T47D (cell line): ENCODE data around the gene UBAP1.
"Not testable (repeated sequence)": the region's sequence is repeated elsewhere in the genome, so short reads cannot be mapped to it uniquely, and the experiment has no call there.

Experiments
- DNase-seq, 2 experiments: peaks; one replicate each; pipeline versions ENCODE4 v3.0.0 to v3.0.0-alpha.2; 2011 to 2012; ENCODE audit warnings: low read depth in 1 of 2, low spot score in 1 of 2
- JUND ChIP-seq: IDR thresholded peaks from 2 replicates; pipeline ENCODE4 v1.6.1; 2012; ENCODE audit warnings: low read depth
- in situ Hi-C: cut with HindIII; loops from 2 replicates; pipeline ENCODE4 v1.10.0; 2016; ENCODE audit warnings: low sequenced_read_pairs, low pct_unique_long_range_greater_than_20kb

UBAP1 gene

DNA sequence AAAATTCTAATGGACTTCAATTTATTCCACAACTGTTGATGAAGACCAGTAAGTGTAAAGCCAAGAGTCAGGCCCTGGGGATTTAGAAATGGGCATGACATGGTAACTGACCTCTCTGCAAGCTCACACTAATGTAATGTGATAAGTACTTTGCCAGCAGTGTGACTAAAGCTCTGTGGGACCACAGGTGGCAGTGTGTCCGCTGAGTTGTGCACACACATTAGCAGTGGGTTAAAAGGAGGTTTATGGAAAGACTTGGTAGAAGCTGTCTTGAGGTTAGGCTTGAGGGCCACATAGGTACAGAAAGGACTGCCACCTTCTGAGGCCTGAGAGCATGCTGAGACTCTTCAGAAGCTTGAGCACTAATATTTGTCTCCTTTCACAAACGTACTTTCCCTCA, 67.6 kb downstream of the UBAP1 start:
- no peak for TF ChIP-seq JUND
- in situ Hi-C loops: no loop called here
- no peak for DNase-seq

DNA sequence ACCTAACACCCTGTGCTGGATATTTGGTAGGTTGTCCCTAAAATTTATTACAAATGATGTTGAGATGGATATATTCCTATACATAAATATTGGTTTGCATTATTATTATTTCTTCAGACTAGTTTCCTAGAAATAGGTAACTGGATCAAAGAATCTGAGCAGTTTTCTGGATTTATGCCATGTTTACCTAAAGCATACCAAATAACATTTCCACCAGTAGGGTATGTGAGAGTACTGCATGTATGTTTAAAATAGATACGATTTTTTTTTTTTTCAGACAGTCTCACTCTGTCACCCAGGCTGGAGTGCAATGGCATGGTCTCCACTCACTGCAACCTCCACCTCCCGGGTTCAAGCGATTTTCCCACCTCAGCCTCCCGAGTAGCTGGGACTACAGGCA, 68.9 kb downstream of the UBAP1 start:
- peak in 1 of 2 experiments; percentile 27 for DNase-seq
- in situ Hi-C loops: not testable (repeated sequence)

DNA sequence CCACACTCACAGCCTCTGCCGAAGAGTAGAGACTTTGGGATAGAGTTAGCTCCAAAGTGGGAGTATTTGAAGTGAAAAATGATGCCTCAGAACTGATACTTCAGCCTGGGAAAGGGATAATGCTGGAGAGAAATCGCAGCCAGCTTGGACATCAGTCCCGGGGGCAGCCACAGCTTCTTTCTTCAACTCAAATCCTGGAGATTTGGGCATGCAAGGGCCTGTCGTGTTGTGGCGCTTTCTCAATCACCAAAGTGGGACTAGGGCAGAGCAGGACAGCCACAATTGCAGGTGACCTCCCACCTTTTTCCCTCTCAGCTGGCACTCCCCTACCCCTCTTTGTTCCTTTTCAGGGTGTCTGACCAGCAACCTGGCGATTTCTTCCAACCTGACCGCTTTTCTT, 70.4 kb downstream of the UBAP1 start:
- in situ Hi-C loops: no loop called here
- no peak for DNase-seq
- TF ChIP-seq JUND: no peak

DNA sequence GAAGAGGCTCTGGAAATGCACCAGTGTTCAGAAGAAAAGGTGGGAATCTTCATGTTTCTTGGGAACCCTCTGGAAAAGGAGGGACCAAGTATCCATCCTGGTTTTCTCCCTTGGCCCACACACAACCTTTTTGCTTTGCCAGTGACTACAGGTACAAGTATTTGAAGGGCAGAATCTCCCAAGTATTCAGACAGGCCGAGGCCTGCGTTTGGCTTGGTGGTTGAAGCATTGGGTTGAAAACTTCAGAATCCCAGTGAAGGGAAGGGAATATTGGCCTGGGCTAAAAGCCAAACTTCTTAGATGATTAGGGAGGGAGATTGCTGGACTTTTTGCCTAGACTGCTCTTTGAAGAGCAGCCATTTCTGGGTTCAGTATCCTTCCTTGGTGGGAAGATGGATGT, 71.9 kb downstream of the UBAP1 start:
- in situ Hi-C loops: no loop called here
- no peak for DNase-seq
- no peak for TF ChIP-seq JUND

DNA sequence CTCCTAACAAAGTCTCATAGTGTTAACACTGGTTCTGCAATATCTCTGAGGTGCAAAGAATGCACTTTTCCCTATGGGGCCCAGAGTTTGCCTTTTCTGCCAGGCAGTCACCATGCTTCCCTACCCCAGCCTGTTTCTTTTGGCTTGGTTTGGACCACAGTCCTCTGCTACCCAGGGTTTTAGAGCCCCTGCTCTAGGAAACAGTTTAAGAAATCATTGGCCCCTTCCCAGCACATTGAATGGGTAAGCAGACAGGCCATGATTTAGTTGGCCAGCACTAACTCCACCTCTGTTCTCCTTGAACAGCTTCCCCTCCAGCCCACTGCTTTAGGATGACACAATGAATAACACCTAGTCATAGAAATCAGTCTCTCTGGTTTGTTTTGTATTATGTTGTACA, 73.2 kb downstream of the UBAP1 start:
- in situ Hi-C loops: no loop called here
- no peak for TF ChIP-seq JUND

DNA sequence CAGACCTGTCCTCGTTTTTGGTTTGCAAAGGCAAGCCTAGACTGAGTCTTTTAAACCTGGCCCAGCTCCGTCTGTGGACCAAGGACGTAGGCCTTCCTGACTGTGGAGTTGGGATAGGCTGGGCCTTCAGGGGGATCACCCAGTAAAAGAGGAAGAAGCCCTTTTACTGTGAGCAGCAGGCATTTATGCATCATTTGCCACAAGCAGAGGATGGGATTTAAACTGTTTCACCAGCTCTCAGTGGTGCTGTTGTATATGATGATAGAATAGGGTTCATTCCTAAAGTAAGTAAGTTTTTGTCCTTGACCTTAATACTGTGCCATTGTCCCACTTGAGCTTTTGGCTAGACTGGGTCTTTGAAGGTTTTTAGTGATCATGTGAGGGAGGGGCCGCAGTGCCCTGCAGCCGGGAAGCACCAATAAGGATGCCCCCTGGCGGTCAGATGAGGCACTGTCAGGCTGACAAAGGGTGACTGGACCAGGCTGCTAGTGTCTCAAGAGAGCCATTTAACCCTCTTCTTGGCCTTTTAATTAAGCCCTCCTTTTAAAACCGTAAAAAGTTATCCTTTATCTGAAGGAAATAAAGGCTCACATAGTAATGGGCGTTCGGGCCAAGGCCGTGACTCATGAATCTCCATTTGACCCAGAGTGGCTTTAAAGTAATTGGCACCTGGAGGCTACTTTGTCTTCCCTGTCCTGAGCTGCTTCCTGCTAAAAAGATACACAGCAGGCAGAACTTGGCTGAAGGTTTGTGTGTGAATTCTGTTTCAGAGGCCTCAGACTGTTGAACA, 74.0 kb downstream of the UBAP1 start:
- peak; percentile 37 to 59 for DNase-seq
- in situ Hi-C loops: no loop called here
- TF ChIP-seq JUND: no peak

More for the DNA sequence above, 73.2 kb downstream of the UBAP1 start:
- DNase-seq: no peak

DNA sequence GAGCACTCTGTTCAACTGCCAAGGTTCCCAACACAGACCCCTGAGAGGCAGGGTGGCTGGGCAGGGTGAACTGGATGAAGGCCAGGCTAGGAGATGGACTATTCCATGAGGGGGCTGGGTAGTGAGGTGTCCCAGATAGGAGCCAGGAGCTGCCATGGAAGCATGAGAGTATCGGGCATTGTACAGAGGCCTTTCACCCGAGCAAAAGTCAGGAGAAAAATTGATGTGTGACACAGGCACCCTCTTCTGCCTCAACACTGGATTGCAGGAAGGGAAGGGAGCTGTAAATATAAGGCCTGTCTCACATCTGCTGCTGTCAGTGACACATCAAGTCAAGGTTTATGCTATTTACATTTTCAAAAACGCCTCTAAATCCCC, 74.6 kb downstream of the UBAP1 start:
- in situ Hi-C loops: no loop called here
- DNase-seq: peak in 1 of 2 experiments; percentile 18
- TF ChIP-seq JUND: no peak

DNA sequence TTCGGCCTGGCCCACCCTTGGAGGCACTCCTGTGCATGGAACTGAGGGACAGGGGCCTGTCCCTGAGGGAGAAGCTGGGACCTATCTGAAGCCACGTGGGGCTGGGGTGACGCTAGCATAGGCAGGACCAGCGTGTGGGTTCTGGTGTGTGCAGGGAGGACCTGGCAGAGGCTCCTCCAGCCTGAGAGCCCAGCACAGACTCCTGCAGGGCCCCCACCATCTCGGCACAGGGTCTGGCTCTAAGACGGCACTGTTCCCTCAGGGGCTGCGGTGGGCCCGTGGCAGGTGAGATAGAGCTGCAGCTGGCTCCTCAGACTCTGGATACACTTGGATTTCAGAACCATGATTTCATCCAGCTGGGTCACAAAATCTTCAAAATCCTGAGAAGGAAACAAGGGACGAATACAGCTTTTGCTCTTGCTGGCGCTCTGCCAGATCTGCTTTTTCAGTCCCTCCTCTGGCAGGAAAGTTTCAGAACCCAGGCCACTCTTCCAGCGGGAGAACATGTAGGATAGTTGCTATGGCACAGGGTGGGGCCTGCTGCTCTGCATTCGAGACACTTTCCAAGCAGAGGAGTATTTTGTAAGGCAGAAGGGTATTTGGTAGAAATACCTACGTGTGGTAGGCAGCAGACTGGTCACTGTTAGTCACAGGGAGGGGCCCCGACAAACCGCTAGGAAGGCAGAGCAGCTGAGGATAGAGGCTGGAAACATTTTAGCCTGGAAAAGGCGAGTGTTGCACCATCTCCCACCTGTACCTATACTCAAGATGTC, 75.5 kb downstream of the UBAP1 start:
- TF ChIP-seq JUND: no peak
- no peak for DNase-seq
- in situ Hi-C loops: no loop called here

DNA sequence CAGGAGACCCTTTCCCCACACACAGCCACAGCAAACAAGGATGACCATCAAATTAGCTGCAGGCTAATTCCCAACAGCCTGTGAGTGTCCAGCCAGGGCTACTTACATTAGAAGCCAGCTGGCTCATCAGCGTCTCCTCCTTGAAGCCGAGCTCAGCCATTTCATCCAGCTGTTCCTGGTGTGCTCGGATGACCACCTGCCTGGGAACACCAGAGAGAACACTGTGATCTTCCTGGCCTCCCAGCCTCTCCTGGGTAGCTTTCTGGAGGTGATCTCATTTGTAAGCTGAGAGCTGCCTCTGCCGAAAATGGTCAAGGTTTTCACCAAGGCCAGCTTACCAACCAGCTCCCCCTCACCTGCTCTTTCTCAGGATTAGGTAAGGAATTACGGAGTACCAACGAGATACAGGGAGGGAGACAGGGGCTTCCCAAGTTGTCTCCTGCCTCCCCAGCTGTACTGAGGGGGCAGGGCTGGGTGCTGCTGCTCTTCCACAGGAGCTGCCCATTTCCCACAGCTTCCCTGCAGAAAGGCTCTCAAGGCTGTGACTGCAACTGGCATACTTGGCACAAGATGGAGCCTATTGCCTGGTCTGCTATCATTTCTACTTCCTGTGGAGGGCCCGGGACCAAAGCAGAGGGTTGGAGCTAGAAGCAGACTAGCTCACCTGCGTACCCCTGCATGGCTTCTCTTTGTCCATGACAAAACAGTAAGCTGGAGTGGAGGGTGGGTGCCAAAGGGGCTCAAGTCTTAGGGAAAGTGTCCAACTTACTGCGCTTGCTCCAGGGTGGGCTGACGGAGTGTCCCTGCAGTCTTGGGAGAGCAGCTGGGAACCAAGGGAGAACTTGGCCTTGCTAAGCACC, 76.4 kb downstream of the UBAP1 start:
- DNase-seq: no peak
- no peak for TF ChIP-seq JUND
- in situ Hi-C loops: no loop called here

DNA sequence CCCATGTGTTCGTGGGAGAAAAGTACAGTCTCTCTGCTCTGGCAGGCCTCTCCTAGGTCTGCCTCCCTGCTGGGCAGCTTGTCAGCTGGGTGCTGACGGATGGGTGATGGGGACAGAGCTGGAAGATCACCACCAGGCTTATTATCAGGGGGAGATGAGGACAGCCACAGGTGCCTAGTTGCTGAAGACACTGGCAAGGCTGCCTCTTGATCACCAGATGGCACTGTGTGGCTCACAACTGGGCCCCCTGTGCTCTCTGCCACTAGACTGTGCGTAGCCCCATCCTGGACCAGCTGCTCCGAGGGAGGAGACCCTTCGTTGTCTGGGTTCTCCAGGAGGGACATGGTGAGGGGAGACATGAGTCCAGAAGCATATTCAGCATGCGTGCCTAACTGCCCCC, 77.3 kb downstream of the UBAP1 start:
- in situ Hi-C loops: no loop called here
- TF ChIP-seq JUND: no peak
- peak in 1 of 2 experiments; percentile 9 for DNase-seq

DNA sequence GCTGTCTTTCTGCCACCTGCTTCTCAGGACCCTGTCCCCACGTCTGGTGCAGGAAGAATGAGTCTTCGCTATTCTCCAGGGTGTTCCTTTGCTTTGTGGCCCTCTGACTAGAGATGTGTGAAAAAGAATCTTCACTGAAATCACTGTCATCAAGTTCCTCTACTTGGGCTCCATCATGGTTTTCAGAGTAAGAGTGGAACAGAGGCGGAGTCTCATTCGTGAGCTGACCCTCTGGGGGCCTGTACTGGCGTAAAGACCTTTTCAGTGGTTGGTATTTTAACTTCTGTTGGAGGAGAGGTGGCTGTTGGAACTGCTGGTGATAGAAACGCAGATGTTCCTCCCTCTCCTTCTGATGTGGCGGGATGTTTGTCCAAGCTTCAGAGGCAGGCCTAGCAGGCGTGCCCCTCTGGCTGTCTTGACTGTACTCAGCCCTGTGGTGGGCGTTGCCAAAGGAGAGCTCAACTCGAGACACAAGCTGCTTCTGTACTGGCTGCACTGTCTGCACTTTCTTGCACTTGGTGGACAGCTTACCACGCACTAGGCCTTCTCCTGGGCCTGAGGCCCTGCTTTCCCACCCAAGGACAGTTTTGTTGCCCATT, 78.2 kb downstream of the UBAP1 start:
- no peak for DNase-seq
- in situ Hi-C loops: no loop called here
- no peak for TF ChIP-seq JUND

DNA sequence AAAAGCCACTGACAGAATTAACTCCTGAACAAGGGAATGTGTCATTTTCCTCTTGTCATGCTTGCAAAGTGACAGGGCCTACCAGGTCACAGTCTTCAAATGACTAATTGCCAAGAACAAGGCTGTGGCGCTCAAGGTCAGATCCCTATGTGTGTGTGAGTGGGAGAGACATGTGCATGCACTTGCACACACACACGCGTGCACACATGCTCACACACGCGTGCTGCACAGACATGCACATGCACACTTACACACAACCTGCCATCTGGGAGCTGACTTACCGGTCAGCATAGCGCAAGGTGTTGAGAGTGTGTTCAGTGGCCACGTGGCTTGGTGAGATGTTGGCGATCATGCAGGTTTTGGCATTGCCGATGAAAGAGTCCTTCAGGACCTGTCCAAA, 80.5 kb downstream of the UBAP1 start:
- TF ChIP-seq JUND: no peak
- in situ Hi-C loops: no loop called here
- DNase-seq: no peak
